Coronary artery (tissue), 2 donors: Measurements from ENCODE around the gene TMEM218.

Experiments used
- DNase-seq: peaks from one replicate; pipeline ENCODE4 v3.0.0-alpha.2; 2017; ENCODE audit warnings: low spot score
- H3K27ac ChIP-seq, 2 donors: fragments of 200-600 bp; sonication (generic); one replicate each; pipeline ENCODE4 v1.5.1; 2016 to 2019
- H3K4me3 ChIP-seq: fragments of 200-600 bp; sonication (generic); 2 replicates; pipeline ENCODE4 v1.5.1; 2016; ENCODE audit warnings: mild to moderate bottlenecking, moderate library complexity
- CTCF ChIP-seq: fragments of 200-600 bp; sonication (generic); IDR thresholded peaks from one replicate; pipeline ENCODE4 v1.5.1; 2019; ENCODE audit warnings: antibody characterized with exemption

Gene TMEM218

GRCh38 chr11:125086633-125087296 is 24.7 kb downstream of the TMEM218 start:
- no peak overlapping the region for H3K27ac ChIP-seq
- no peak for TF ChIP-seq CTCF
- H3K4me3 ChIP-seq: no peak overlapping the region
- no peak for DNase-seq

GRCh38 chr11:125085301-125086081 is 25.9 kb downstream of the TMEM218 start:
- DNase-seq: no peak
- no peak for TF ChIP-seq CTCF

GRCh38 chr11:125084761-125085231 is 26.6 kb downstream of the TMEM218 start:
- TF ChIP-seq CTCF: no peak
- no peak overlapping the region for H3K4me3 ChIP-seq
- no peak overlapping the region for H3K27ac ChIP-seq
- no peak for DNase-seq

More at GRCh38 chr11:125085301-125086081, 25.9 kb downstream of the TMEM218 start:
- no peak overlapping the region for H3K27ac ChIP-seq
- H3K4me3 ChIP-seq: no peak overlapping the region

GRCh38 chr11:125084057-125084416 is 27.4 kb downstream of the TMEM218 start:
- Histone ChIP-seq H3K4me3 (no peak overlapping the region), H3K27ac (no peak overlapping the region)
- no peak for DNase-seq
- TF ChIP-seq CTCF: no peak

- DNase-seq: no peak
- Histone ChIP-seq H3K4me3 (no peak overlapping the region), H3K27ac (no peak overlapping the region)
- TF ChIP-seq CTCF: no peak
Measured at GRCh38 chr11:125083312-125084056, 27.9 kb downstream of the TMEM218 start.

GRCh38 chr11:125082611-125083311 is 28.7 kb downstream of the TMEM218 start:
- no peak overlapping the region for H3K27ac ChIP-seq
- TF ChIP-seq CTCF: no peak
- DNase-seq: no peak
- no peak overlapping the region for H3K4me3 ChIP-seq
